Endodermal cell (in vitro differentiated cells): ENCODE results near the gene TOP2A. TPM values are rescaled to one million over a fixed set of nuclear protein-coding genes. Genes with fewer than 3 reads are reported as not detected.
"Not testable (repeated sequence)": the region's sequence is repeated elsewhere in the genome, so short reads cannot be mapped to it uniquely, and the experiment has no call there.

Source experiments
- DNase-seq: peaks from one replicate; pipeline ENCODE4 v3.0.0-alpha.2; 2017
- H3K27ac ChIP-seq: 2 replicates; pipeline ENCODE4 v1.5.1; 2013; ENCODE audit warnings: mild to moderate bottlenecking, low read depth, low read length, moderate library complexity
- H3K27me3 ChIP-seq: 2 replicates; pipeline ENCODE4 v1.6.1; 2013; ENCODE audit warnings: mild to moderate bottlenecking, low read length, moderate library complexity; ENCODE audit not compliant: insufficient read depth, control insufficient read depth, poor library complexity, severe bottlenecking
- H3K36me3 ChIP-seq: 2 replicates; pipeline ENCODE4 v1.7.0; 2013; ENCODE audit warnings: mild to moderate bottlenecking, low read length, moderate library complexity; ENCODE audit not compliant: control insufficient read depth, insufficient read depth
- H3K4me1 ChIP-seq: one replicate; pipeline ENCODE4 v1.7.0; 2013; ENCODE audit warnings: low read length; ENCODE audit not compliant: control insufficient read depth, insufficient read depth
- H3K4me3 ChIP-seq: 2 replicates; pipeline ENCODE4 v1.5.1; 2013; ENCODE audit warnings: mild to moderate bottlenecking, low read length, moderate library complexity
- H3K9ac ChIP-seq: 2 replicates; pipeline ENCODE4 v1.6.1; 2013; ENCODE audit warnings: mild to moderate bottlenecking, low read length, moderate library complexity; ENCODE audit not compliant: poor library complexity, severe bottlenecking; ENCODE audit errors: extremely low read depth
- H3K9me3 ChIP-seq: 2 replicates; pipeline ENCODE4 v1.6.1; 2013; ENCODE audit warnings: mild to moderate bottlenecking, low read length, moderate library complexity; ENCODE audit not compliant: control insufficient read depth
- H3K27ac Mint-ChIP-seq: 2 replicates; pipeline ENCODE4 v1.8.0; 2020; ENCODE audit warnings: mixed read lengths
- H3K27me3 Mint-ChIP-seq: 2 replicates; pipeline ENCODE4 v1.8.0; 2021; ENCODE audit warnings: mild to moderate bottlenecking, mixed read lengths; ENCODE audit not compliant: insufficient read depth
- H3K36me3 Mint-ChIP-seq: 2 replicates; pipeline ENCODE4 v1.8.0; 2020; ENCODE audit warnings: low read depth, mixed read lengths
- H3K4me1 Mint-ChIP-seq: 2 replicates; pipeline ENCODE4 v1.8.0; 2020; ENCODE audit warnings: mixed read lengths
- H3K4me3 Mint-ChIP-seq: 2 replicates; pipeline ENCODE4 v1.8.0; 2020; ENCODE audit warnings: mild to moderate bottlenecking, moderate library complexity, mixed read lengths
- H3K9me3 Mint-ChIP-seq: 2 replicates; pipeline ENCODE4 v1.8.0; 2020; ENCODE audit warnings: mild to moderate bottlenecking, mixed read lengths
- WGBS, 2 experiments: methylation state at CpG; one replicate each; pipeline versions ENCODE4 v1.1.5 to v1.1.7; 2013; ENCODE audit warnings: missing lambda C conversion rate in 2 of 2, mixed read lengths in 1 of 2; ENCODE audit not compliant: insufficient coverage in 1 of 2, insufficient read length in 1 of 2; 5-methylcytosine and 5-hydroxymethylcytosine counted together
- total RNA-seq, 2 donors: library from RNA; stranded (reverse); fragmentation: NEBNext Ultra II Directional in 1 of 2; extraction: Animal tissue kit (Norgen Biotek cat#: 25700) in 1 of 2; gene quantifications; 2 replicates in 1 of 2; 3 replicates in 1 of 2; pipeline ENCODE4 v1.2.1, GENCODE V29; 2021
- TF ChIP-seq, protein P1 (sequence below): fragments of 200-600 bp; sonication (generic); conservative IDR thresholded peaks from 2 replicates; pipeline ENCODE4 v1.5.0; 2021; ENCODE audit warnings: antibody characterized with exemption, mild to moderate bottlenecking

The TOP2A gene
- total RNA-seq, 2 donors from 2014 or later = 173 to 246 TPM

DNA sequence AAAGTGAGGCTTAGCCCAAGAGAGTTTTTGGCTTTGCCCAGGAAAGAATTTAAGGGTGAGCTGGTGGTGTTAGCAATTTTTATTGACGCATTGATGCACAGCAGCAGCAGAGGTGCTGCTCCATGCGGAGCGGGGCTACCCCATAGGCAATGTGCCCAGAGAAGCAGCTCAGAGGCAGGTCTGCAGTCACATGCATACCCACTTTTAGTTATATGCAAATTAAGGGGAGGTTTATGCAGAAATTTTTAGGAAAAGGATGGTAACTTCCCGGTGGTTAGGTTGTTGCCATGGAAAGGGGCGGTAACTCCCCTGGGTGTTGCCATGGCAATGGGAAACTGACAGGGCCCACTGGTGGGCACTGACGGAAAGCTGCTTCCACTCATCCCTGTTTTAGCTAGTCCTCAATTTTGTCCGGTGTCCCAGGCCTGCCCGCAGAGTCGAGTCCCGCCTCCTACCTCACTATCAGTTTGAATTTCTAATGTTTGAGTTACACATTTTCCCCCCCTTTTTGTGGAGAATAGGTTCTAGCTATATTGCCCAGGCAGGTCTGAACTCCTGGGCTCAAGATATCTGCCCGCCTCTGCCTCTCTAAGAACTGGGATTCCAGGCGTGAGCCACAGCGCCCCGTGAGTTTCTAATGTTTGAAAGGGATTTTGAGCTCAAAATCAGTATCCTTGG is 42.7 kb downstream of the TOP2A start:
- Mint-ChIP-seq H3K36me3 (no peaks in the 10 kb centered on the region), H3K4me1 (no peaks in the 10 kb centered on the region), H3K9me3 (peaks cover 26% of the 10 kb centered on the region), H3K27ac (no peak overlapping the region), H3K4me3 (no peak overlapping the region), H3K27me3 (peaks cover 3% of the 10 kb centered on the region)
- Histone ChIP-seq H3K9ac (no peak overlapping the region), H3K4me1 (no peaks in the 10 kb centered on the region), H3K9me3 (peaks cover 8% of the 10 kb centered on the region), H3K4me3 (no peak overlapping the region), H3K27me3 (no peaks in the 10 kb centered on the region), H3K36me3 (no peaks in the 10 kb centered on the region), H3K27ac (no peak overlapping the region)
- peak; percentile 52 for DNase-seq
- TF ChIP-seq, protein P1, sequence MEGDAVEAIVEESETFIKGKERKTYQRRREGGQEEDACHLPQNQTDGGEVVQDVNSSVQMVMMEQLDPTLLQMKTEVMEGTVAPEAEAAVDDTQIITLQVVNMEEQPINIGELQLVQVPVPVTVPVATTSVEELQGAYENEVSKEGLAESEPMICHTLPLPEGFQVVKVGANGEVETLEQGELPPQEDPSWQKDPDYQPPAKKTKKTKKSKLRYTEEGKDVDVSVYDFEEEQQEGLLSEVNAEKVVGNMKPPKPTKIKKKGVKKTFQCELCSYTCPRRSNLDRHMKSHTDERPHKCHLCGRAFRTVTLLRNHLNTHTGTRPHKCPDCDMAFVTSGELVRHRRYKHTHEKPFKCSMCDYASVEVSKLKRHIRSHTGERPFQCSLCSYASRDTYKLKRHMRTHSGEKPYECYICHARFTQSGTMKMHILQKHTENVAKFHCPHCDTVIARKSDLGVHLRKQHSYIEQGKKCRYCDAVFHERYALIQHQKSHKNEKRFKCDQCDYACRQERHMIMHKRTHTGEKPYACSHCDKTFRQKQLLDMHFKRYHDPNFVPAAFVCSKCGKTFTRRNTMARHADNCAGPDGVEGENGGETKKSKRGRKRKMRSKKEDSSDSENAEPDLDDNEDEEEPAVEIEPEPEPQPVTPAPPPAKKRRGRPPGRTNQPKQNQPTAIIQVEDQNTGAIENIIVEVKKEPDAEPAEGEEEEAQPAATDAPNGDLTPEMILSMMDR = no peak
- whole genome bisulfite sequencing, 2 experiments = 82 to 93% methylated on average over 9 to 14 of the region's 14 CpGs

DNA sequence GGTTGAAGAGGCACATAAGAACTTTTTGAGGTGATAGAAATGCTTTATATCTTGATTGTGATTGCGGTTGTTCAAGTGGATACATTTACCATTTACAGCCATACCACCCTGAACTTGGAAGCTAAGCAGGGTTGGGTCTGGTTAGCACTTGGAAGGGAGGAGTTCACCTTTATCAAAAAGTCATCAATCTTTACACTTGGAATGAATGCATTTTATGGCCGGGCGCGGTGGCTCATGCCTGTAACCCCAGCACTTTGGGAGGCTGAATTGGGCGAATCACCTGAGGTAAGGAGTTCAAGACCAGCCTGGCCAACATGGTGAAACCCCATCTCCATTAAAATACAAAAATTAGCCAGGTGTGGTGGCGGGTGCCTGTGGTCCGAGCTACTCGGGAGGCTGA is 43.7 kb downstream of the TOP2A start:
- H3K27ac Mint-ChIP-seq = no peak overlapping the region
- Histone ChIP-seq H3K27me3 (no peaks in the 10 kb centered on the region), H3K4me1 (no peaks in the 10 kb centered on the region), H3K9me3 (peaks cover 8% of the 10 kb centered on the region), H3K4me3 (no peak overlapping the region), H3K27ac (no peak overlapping the region), H3K36me3 (no peaks in the 10 kb centered on the region), H3K9ac (no peak overlapping the region)
- H3K36me3 Mint-ChIP-seq = no peaks in the 10 kb centered on the region
- peaks cover 3% of the 10 kb centered on the region for H3K27me3 Mint-ChIP-seq
- DNase-seq = no peak
- peaks cover 26% of the 10 kb centered on the region for H3K9me3 Mint-ChIP-seq
- H3K4me3 Mint-ChIP-seq = no peak overlapping the region
- TF ChIP-seq, protein P1 = no peak
- no peaks in the 10 kb centered on the region for H3K4me1 Mint-ChIP-seq
- 96 to 97% methylated on average over 7 to 8 of the region's 8 CpGs for WGBS, 2 experiments

DNA sequence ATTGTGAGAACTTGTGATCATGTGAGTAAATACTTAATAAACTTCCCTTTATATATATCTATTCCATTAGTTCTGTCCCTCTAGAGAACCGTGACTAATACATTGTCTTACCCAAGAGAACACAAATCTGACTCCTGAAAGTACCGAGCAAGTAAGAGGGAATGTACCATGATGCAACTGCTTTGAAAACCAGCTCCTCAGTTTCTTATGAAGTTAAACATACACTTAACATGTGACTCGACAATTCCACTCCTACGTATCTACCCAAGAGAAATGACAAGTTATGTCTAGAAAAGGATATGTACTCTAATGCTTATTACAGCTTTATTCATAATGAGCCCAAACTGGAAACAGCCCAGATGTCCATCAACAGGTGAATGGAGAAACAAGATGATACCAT is 44.4 kb downstream of the TOP2A start:
- Histone ChIP-seq H3K4me1 (no peaks in the 10 kb centered on the region), H3K9ac (no peak overlapping the region), H3K9me3 (peaks cover 8% of the 10 kb centered on the region), H3K4me3 (no peak overlapping the region), H3K36me3 (no peaks in the 10 kb centered on the region), H3K27ac (no peak overlapping the region), H3K27me3 (no peaks in the 10 kb centered on the region)
- H3K9me3 Mint-ChIP-seq = peaks cover 26% of the 10 kb centered on the region
- H3K4me1 Mint-ChIP-seq = no peaks in the 10 kb centered on the region
- 89 to 100% methylated on average over 2 to 4 of the region's 4 CpGs for WGBS, 2 experiments
- no peak overlapping the region for H3K4me3 Mint-ChIP-seq
- peaks cover 3% of the 10 kb centered on the region for H3K27me3 Mint-ChIP-seq
- TF ChIP-seq, protein P1 = no peak
- no peak for DNase-seq
- no peaks in the 10 kb centered on the region for H3K36me3 Mint-ChIP-seq
- no peak overlapping the region for H3K27ac Mint-ChIP-seq

DNA sequence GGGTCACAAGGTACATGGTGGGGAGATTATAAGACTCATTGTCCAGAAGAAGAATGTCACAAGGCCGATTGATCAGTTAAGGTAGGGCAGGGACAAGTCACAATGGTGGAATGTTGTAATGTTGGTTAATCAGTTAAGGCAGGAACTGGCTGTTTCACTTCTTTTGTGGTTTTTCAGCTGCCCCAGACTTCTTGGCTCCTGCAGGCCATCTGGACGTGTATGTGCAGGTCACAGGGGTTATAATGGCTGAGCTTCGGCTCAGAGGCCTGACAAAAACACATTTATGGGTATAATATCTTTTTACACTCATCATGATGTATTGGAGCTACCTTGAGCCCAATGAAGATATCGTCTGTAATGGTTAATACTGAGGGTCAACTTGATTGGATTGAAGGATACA is 45.1 kb downstream of the TOP2A start:
- not testable (repeated sequence) for H3K4me1 Mint-ChIP-seq, DNase-seq, H3K36me3 Mint-ChIP-seq, H3K4me3 ChIP-seq, H3K9me3 ChIP-seq, H3K27me3 Mint-ChIP-seq, H3K27ac Mint-ChIP-seq, H3K4me1 ChIP-seq, H3K9ac ChIP-seq, H3K27ac ChIP-seq, H3K4me3 Mint-ChIP-seq, H3K36me3 ChIP-seq, H3K27me3 ChIP-seq
- 93 to 100% methylated on average over 1 to 4 of the region's 4 CpGs for WGBS, 2 experiments
- peaks cover 26% of the 10 kb centered on the region for H3K9me3 Mint-ChIP-seq
